Stimulated activated CD4-positive, alpha-beta T cell treated with anti-CD3 and anti-CD28 coated beads, Interleukin-15, amount 100 ng/mL, for 48 hours (primary cell): ENCODE results near the gene LIPC.
A peak's percentile ranks its signal among the peaks of the same experiment; 100 is the strongest.

Experiments used
- DNase-seq, 2 donors: peaks; one replicate each; pipeline ENCODE4 v3.0.0-alpha.2; 2020; ENCODE audit warnings: low read depth in 2 of 2

LIPC gene

GRCh38 chr15:58538225-58538727 is 106.5 kb downstream of the LIPC start:
- no peak for DNase-seq

- DNase-seq: no peak
Measured at GRCh38 chr15:58538901-58539300, 107.1 kb downstream of the LIPC start.

GRCh38 chr15:58539548-58539947 is 107.8 kb downstream of the LIPC start:
- no peak for DNase-seq

GRCh38 chr15:58541410-58542087 is 109.8 kb downstream of the LIPC start:
- DNase-seq: no peak

GRCh38 chr15:58543664-58544335 is 112.0 kb downstream of the LIPC start:
- DNase-seq: no peak

- DNase-seq: no peak
Measured at GRCh38 chr15:58544756-58545155, 113.0 kb downstream of the LIPC start.

- peak; percentile 16 to 39 for DNase-seq
Measured at GRCh38 chr15:58545307-58546065, 113.7 kb downstream of the LIPC start.

GRCh38 chr15:58546066-58546591 is 114.3 kb downstream of the LIPC start:
- DNase-seq: no peak

GRCh38 chr15:58546635-58547627 is 115.1 kb downstream of the LIPC start:
- DNase-seq: no peak

- DNase-seq: no peak
Measured at GRCh38 chr15:58547628-58548307, 116.0 kb downstream of the LIPC start.

- DNase-seq: no peak
Measured at GRCh38 chr15:58548308-58549012, 116.7 kb downstream of the LIPC start.

GRCh38 chr15:58549013-58549784 is 117.4 kb downstream of the LIPC start:
- no peak for DNase-seq

GRCh38 chr15:58549785-58550074 is 117.9 kb downstream of the LIPC start:
- no peak for DNase-seq

GRCh38 chr15:58551084-58551763 is 119.4 kb downstream of the LIPC start:
- no peak for DNase-seq

GRCh38 chr15:58551764-58552504 is 120.1 kb downstream of the LIPC start:
- DNase-seq: no peak

GRCh38 chr15:58552505-58553364 is 120.9 kb downstream of the LIPC start:
- no peak for DNase-seq

- no peak for DNase-seq
Measured at GRCh38 chr15:58553365-58553918, 121.7 kb downstream of the LIPC start.
